ENCODE data around the gene SLC8A2.
"Not testable (repeated sequence)": the region's sequence is repeated elsewhere in the genome, so short reads cannot be mapped to it uniquely, and the experiment has no call there.

Gene SLC8A2

DNA sequence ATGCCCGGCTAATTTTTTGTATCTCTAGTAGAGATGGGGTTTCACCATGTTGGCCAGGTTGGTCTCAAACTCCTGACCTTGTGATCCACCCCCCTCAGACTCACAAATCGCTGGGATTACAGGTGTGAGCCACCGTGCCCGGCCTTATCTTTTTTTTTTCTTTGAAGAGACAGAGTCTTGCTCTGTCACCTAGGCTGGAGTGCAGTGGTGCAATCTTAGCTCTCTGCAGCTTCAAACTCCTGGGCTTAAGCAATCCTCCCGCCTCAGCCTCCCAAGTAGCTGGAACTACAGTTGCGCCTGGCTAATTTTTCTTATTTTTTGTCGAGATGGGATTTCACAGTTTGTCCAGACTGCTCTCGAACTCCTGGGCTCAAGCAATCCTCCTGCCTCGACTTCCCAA is 60.0 kb downstream of the SLC8A2 start:
- DNase-seq (ENCODE audit: low read depth in 2 of 2), result not testable (repeated sequence)

DNA sequence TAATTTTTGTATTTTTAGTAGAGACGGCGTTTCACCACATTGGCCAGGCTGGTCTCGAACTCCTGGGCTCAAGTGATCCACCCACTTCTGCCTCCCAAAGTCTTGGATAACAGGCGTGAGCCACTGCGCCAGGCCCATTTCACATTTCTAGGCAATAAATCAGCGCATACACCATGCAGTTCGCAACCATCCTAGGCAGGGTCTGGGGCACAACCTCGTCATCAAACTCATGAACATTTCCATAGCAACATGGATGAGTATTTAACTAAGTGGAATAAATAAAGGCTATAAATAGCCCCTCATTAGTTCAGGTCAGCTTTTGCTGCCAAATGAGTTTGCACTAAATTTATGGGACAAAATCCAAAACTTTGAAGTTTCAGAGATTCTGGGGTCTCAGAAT is 60.6 kb downstream of the SLC8A2 start:
- no peak for DNase-seq (ENCODE audit: low read depth in 2 of 2)

DNA sequence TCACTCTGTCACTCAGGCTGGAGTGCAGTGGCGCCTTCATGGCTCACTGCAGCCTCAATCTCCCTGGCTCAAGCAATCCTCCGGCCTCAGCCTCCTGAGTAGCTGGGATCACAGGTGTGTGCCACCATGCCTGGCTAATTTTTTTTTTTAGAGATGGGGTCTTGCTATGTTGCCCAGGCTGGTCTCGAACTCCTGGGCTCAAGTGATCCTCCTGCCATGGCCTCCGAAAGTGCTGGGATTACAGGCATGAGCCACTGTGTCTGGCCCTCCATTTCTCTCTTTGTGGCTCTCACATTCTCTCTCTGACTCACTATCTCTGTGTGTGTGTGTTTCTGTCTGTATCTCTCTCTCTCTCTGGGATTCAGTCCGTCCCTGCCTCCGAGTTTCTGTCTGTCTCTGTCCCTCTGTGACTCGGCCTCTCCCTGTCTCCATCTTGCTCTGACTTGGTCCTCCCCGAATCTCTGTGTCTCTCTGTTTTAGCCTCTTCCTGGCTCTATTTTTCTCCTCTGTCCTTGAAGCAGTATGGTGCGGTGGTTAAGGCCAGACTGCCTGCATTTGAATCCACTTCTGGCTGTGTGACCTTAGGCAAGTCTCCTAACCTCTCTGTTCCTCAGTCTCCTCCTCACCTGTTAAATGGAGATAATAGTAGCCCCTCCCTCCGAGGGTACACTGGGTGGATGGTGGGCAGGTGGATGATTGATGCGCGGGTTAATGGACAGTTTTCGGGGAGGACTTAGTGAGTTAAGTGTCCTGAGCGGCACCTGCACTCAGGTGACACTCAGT is 63.3 kb downstream of the SLC8A2 start:
- DNase-seq (ENCODE audit: low read depth in 2 of 2), result no peak

DNA sequence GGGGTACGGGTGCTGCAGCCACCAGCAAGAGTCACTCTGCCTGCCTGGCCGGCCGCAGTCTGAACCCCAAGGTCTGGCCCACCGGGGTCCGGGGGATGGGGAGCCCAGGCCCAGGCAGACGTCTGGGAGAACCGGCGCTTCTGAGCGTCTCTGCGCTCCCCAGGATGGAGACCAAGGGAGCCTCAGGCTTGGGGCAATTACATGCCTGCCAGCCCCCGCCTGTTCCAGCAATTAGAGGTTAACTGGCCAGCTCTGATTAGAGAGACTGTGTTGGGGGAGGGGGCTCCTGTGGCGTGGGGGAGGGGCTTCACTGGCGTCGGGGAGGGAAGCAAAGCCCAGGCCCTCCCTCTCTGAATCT is 64.3 kb downstream of the SLC8A2 start:
- DNase-seq (ENCODE audit: low read depth in 2 of 2), result no peak

DNA sequence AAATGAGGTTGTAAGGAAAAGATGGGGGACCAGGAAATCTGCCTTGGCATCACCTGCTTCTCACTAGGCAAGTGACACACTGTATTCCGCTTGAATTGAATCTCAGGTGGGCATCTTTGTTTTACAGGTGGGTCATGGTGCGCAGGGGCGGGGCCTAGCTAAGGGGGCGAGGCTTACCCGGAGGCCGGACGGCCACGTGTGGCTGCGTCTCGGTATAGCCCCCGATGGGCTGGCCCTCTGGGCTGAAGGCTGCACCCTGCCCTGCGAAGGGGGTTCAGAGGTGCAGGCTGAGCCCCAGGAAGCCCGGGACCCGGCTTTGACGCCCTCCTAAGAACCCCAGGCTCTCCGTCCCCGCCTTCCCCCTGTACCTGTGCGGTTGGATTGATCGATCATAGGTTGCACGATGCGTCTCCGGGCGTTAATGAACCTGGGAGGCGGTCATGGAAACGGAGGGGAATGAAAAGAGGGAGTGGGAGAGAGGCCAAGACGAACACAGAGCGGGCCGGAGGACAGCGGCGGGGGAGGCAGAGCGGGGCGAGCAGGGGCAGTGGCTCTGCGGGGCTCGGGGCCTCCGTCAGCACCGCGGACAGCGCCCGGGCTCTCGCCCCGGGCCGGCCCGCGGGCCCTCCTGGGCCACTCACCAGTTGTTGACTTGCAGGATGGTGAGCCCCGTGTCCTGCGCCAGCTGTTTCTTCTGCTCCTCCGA is 64.8 kb downstream of the SLC8A2 start:
- no peak for DNase-seq (ENCODE audit: low read depth in 2 of 2)

DNA sequence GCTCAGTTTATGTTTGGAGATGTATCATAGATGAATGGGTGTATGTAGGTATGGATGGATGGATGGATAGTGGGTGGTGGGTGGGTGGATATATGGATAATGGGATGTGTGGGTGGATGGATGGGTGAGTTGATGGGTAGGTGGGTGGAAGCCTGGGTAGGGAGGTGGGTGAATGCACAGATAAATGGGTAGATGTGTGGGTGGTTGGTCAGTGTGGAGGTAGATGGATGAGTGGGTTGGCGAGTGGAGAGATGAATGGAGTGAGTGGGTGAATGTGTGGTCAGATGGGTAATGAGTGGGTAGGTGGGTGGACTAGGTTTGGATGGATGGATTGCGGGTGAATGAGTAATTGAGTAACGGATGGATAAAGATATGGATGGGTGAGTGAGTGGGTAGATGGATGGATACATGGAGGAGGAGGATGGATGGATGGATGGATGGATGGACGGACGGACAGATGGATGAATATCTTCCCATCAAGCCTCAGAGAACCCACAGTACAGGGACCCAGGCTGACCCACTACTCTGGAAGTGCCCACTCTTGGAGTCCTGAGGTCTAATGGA is 65.8 kb downstream of the SLC8A2 start:
- DNase-seq (ENCODE audit: low read depth in 2 of 2), result no peak

DNA sequence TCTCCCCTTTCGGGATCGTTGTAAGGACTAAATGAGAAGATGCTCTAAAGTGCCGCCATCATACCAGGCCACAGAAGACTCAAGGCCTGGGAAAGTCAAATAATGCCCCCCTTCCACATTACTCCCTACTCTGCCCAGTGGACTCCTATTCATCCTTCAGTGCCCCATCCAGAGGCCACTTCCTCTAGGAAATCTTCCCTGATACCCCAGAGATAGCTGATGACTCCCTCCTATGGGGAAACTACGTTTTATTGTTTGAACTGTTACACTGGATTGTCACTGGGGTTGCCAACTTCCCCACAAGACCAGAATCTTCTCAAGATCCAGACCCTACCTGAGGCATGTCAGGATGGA is 66.5 kb downstream of the SLC8A2 start:
- no peak for DNase-seq (ENCODE audit: low read depth in 2 of 2)

DNA sequence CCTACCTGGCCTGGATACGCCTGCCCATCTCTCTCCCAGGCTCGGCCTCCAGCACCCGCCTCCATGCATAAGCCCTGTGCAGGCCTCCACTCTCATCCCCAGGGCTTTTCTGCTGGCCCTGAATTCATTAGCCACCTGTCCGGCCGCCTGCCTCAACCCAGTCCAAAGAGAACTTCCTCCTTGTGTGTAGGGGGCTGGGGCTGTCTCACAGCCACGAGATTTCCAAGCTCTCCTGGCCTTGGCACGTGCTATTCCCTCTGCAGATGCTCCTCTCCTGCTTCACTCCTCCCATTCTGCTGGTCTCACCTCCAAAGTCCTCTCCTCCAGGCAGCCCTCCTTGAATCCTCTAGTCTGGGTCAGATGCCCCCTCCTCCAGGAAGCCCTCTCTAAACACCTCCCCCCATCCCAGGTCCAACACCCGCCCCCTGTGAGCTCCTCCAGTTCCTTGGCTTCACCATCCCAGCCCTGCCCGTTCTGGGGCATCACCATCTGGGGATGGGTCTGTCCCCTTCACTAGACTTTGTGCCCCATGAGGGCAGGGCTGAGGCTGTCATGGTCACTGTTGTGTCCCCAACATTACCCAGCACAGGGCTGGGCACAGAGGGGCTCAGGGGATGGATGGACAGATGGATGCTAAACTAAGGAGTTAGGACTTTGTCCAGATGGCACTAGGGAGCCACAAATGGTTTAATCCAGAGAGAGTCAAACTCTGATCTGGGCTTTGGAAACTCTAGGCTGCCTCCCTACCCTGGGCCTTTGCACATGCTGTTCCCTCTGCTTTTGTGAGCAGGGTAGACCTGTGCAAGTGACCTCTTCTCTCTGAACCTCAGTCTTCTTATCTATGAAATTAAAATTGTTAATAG is 67.1 kb downstream of the SLC8A2 start:
- DNase-seq (ENCODE audit: low read depth in 2 of 2), result no peak

DNA sequence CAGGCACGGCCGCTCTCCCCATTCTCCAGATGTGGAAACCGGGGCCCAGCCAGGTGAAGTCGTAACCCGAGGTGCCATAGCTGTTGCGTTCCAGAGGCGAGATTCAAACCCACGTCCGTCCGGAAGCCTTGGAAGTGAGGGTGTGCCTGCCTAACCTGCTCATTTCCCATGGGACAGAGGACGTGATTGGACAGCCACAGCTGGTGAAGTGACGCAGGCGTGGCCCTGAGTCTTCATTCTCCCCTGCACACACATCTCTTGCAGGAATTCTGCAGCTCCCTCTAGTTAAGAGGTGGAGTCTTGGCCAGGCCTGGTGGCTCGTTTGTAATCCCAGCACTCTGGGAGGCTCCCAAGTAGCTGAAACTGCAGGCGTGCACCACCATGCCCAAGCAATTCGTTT is 69.2 kb downstream of the SLC8A2 start:
- no peak for DNase-seq (ENCODE audit: low read depth in 2 of 2)

DNA sequence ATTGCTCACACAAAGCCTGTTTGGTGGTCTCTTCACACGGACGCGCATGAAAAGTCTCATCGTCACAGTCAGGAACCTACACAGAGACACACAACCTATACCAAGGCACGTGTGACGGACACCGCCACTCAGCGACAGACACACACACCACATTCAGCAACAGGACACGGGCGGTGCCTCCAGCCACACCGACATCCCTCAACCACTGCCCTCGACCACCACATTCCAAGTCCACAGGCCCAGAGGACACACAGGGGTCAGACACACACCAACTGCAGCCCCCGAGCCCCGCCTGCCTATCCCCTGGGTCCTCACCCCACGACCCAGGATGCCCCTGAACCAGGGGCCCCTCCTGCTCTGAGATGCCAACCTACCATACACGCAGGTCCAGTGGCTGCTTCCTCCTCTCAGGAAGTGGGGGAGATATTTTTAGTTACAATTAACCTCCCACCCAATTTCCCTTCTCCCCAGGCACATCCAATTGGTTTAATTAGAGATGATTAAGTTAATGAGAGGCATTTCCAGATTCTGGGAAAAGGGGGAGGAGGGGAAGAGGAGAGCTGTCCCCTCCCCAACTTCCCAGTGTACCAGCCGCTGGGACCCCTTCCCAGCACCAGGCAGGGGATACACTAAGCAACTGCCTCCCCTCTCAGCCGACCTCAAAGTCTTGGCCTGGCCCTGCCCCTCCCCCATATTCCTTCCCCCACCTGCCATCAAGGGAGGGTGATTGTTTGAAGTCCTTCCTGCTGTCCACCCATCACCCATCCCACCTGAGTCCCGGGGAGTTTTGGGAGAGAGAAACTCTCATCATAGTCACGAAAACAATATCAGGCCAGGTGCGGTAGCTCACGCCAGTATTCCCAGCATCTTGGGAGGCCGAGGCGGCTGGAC is 72.7 kb downstream of the SLC8A2 start:
- no peak for DNase-seq (ENCODE audit: low read depth in 2 of 2)

DNA sequence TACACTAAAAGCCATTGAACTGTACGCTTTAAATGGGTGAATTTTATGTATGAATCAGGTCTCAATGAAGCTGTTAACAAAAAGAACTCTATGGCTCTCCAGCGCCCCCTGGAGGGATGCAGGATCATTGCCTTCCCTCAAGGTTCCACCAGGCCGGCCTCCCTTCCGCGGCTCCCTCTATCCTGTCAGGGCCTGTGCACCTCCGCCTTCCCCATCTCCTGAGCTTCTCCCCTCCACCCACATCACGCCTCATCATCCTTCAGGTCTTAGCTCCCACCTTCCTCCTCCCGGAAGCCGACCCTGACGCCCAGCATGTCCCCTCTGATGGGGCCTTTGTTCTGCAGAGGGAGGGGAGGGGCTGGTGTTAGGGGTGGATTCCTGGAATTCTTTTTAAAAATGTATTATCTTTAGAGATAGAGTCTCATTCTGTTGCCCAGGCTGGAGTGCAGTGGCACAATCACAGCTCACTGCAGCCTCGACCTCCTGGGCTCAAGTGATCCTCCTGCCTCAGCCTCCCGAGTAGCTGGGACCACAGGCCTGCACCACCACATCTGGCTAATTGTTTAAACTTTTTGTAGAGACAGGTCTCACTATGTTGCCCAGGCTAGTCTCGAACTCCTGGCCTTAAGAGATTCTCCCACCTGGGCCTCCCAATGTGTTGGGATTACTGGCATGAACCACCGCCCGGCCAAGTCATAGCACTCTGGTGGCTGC is 80.0 kb downstream of the SLC8A2 start:
- DNase-seq (ENCODE audit: low read depth in 2 of 2), result peak; percentile 44 to 54

DNA sequence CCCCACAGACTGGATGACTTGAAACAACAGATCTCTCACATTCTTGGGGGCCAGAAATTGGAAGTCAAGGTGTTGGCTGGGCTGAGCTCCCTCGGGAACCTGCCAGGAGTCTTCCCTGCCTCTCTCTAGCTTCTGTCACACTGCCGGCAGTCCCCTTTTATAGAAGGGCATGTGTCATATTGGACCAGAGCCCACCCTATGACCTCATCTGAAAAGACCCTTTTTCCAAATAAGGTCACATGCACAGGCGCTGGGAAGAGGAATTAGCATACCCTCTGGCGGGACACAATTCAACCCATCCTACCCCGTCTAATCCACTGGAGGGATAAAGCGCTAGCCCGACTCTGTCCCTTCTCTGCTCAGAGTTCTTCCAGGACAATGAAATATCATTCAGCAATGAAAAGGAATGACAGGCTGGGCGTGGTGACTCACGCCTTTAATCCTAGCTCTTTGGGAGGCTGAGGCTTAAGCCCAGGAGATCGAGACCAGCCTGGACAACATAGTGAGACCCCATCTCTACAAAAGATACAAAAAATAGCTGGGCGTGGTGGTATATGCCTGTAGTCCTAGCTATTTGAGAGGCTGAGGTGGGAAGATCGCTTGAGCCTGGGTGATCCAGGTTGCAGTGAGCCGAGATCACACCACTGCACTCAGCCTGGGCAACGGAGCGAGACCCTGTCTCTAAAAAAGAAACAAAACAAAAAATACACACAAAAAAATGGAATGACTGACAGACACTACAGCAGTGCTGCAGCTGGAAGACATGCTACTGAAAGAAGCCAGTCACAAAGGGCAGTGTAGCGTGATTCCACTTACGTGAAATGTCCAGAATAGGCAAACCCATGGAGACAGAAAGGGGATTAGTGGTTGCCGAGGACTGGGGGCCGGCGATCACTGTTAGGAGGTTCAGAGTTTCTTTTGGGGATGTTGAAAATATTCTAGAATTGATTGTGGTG is 80.9 kb downstream of the SLC8A2 start:
- no peak for DNase-seq (ENCODE audit: low read depth in 2 of 2)

DNA sequence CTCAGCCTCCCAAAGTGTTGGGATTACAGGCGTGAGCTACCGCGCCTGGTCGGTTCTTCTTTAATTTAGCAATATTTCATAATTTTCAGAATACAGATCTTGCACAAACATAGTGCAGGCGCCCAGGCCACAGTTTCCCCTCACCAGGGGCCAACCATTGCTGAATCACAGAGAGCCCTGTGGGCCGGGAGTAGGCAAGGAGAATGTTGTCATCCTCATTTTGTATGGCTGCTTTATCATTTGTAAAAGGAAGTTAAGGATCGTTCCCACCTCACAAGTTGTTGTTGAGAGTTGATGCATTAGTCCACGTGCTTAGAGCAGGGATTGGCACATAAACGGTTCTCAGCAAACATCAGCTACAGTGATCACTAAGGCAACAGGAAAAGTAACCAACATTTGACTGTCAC is 82.5 kb downstream of the SLC8A2 start:
- no peak for DNase-seq (ENCODE audit: low read depth in 2 of 2)

DNA sequence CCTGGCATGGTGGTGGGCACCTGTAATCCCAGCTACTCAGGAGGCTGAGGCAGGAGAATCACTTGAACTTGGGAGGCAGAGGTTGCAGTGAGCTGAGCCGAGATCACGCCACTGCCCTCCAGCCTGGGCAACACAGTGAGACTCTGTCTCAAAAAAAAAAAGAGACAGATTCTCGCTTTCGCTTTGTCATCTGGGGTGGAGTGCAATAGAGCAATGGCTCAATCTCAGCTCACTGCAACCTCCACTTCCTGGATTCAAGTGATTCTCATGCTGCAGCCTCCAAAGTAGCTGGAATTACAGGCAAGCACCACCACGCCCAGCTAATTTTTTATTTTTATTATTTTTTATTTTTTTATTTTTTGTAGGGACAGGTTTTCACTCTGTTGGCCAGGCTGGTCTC is 83.0 kb downstream of the SLC8A2 start:
- not testable (repeated sequence) for DNase-seq (ENCODE audit: low read depth in 2 of 2)

DNA sequence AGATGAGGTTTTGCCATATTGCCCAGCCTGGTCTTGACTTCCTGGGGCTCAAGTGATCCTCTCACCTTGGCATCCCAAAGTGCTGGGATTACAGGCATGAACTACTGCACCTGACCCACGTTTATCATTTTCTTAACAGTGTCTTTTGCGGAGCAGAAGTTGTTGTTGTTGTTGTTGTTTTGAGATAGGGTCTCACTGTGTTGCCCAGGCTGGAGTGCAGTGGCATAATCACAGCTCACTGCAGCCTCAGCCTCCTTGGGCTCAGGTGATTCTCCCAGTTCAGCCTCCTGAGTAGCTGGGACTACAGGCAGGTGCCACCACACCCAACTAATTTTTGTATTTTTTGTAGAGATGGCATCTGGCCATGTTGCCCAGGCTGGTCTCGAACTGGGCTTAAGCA is 84.1 kb downstream of the SLC8A2 start:
- not testable (repeated sequence) for DNase-seq (ENCODE audit: low read depth in 2 of 2)

DNA sequence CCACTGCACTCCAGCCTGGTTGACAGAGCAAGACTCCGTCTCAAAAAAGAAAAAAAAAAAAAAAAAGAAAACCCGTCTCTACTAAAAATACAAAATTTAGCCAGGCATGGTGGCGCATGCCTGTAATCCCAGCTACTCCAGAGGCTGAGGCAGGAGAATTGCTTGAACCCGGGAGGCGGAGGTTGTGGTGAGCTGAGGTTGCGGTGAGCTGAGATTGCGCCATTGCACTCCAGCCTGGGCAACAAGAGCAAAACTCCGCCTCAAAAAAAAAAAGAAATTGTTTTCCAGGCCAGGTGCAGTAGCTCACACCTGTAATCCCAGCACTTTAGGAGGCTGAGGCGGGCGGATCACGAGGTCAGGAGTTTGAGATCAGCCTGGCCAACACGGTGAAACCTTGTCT is 85.1 kb downstream of the SLC8A2 start:
- not testable (repeated sequence) for DNase-seq (ENCODE audit: low read depth in 2 of 2)

DNA sequence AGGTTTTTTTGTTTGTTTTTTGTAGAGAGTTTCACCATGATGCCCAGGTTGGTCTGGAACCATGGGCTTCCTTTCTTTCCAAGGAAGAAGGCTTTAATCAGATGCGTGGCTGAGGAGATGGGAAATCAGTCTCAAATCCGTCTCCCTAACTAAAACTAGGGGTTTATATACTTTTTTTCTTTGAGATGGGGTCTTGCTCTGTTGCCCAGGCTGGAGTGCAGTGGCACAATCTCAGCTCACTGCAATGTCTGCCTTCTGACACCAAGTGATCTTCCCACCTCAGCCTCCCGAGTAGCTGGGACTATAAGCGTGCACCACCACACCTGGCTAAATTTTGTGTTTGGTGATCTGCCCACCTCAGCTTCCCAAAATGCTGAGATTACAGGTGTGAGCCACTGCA is 87.2 kb downstream of the SLC8A2 start:
- DNase-seq (ENCODE audit: low read depth in 2 of 2), result not testable (repeated sequence)

DNA sequence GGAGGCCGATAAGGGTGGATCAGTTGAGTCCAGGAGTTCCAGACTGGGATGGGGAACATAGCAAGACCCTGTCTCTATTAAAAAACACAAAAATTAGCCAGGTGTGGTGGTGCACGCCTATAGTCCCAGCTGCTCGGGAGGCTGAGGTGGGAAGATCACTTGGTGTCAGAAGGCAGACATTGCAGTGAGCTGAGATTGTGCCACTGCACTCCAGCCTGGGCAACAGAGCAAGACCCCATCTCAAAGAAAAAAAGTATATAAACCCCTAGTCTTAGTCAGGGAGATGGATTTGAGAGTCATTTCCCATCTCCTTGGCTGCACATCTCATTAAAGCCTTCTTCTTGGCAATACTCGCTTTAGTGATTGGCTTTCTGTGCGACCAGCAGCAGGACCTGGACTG is 87.8 kb downstream of the SLC8A2 start:
- not testable (repeated sequence) for DNase-seq (ENCODE audit: low read depth in 2 of 2)

DNA sequence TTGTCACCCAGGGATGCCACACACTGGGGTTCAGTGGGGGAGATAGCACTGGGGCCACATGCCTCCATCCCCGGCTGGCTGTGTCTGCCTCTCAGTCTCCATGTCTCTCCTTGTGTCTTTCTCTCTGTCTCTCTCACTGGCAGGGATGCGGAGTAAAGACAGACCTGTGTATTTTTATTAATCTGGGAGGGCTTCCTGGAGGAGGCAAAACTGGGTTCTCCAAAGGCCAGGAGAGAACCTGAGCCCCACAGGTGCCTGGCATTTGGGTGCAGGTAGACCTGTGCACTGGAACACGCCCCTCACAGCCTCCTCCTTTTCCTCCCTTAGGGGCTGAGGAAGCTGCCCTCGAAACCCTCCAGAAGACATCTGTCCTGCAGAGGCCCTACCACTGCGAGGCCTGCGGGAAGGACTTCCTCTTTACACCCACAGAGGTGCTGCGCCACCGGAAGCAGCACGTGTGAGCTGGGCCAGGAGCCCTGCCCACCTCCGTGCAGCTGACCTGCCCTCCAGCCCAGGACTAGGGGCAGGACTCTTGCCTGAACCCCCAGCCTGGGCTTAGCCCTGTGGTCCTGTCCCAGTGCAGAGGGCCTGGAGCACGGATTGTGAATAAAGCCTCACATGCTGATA is 89.9 kb downstream of the SLC8A2 start:
- peak; percentile 3 to 15 for DNase-seq (ENCODE audit: low read depth in 2 of 2)

Measured in stimulated activated CD8-positive, alpha-beta memory T cell treated with anti-CD3 and anti-CD28 coated beads, Interleukin-15, amount 100 ng/mL, for 4 hours (primary cell).